Activated naive CD4-positive, alpha-beta T cell treated with anti-CD3 and anti-CD28 coated beads for 36 hours (primary cell): ENCODE data around the gene RAB33A. TPM values are rescaled to one million over a fixed set of nuclear protein-coding genes. Genes with fewer than 3 reads are reported as not detected.

Source experiments
- CTCF ChIA-PET: fragments of 350-600 bp; sonication (Branson Sonifier 250); formaldehyde crosslinking; loops from one replicate; lab custom pipeline; 2021; ENCODE audit warnings: antibody characterized with exemption; lab: Charles Lee
- DNase-seq: peaks from one replicate; pipeline ENCODE4 v3.0.0-alpha.2; 2020
- H3K27ac Mint-ChIP-seq: one replicate; pipeline ENCODE4 v1.8.0; 2021; ENCODE audit warnings: mild to moderate bottlenecking, mixed read lengths
- H3K27me3 Mint-ChIP-seq: one replicate; pipeline ENCODE4 v1.8.0; 2021; ENCODE audit warnings: low read depth, mixed read lengths
- H3K36me3 Mint-ChIP-seq: one replicate; pipeline ENCODE4 v1.8.0; 2021; ENCODE audit warnings: low read depth, mixed read lengths
- H3K4me1 Mint-ChIP-seq: one replicate; pipeline ENCODE4 v1.8.0; 2021; ENCODE audit warnings: low read depth, mixed read lengths
- H3K4me3 Mint-ChIP-seq: one replicate; pipeline ENCODE4 v1.8.0; 2021; ENCODE audit warnings: mild to moderate bottlenecking, moderate library complexity, mixed read lengths
- H3K9me3 Mint-ChIP-seq: one replicate; pipeline ENCODE4 v1.8.0; 2021; ENCODE audit warnings: mixed read lengths
- intact Hi-C: fragments of 100-400 bp; cut with micrococcal nuclease; formaldehyde crosslinking; loops from one replicate; pipeline ENCODE4 v1.15.1; 2023
- total RNA-seq, 2 experiments: library from RNA; stranded (reverse); gene quantifications; one replicate each; pipeline ENCODE4 v1.2.3, GENCODE V29; 2021

Gene RAB33A
- total RNA-seq, 2 experiments from 2014 or later = 11.3 to 15.1 TPM

GRCh38 chrX:130159776-130160175, 12.0 kb upstream of the RAB33A start:
- no peaks in the 10 kb centered on the region for H3K27me3 Mint-ChIP-seq
- H3K36me3 Mint-ChIP-seq = peaks cover 2% of the 10 kb centered on the region
- no peak for DNase-seq
- no peak overlapping the region for H3K27ac Mint-ChIP-seq
- CTCF ChIA-PET = no interaction called here
- intact Hi-C loops = no loop called here
- H3K4me3 Mint-ChIP-seq = no peak overlapping the region
- H3K9me3 Mint-ChIP-seq = no peaks in the 10 kb centered on the region
- peaks cover 38% of the 10 kb centered on the region for H3K4me1 Mint-ChIP-seq

GRCh38 chrX:130162094-130162735, 9.5 kb upstream of the RAB33A start:
- no peak for DNase-seq
- CTCF ChIA-PET = interaction anchor here (1.0 to 1.3 kb wide), 3 partner anchors 24 to 83 kb away, joined by 3 to 4 read pairs (median 3); no protein-coding TSS in a partner anchor
- Mint-ChIP-seq H3K27me3 (no peaks in the 10 kb centered on the region), H3K9me3 (no peaks in the 10 kb centered on the region), H3K27ac (no peak overlapping the region), H3K36me3 (no peaks in the 10 kb centered on the region), H3K4me1 (peaks cover 46% of the 10 kb centered on the region), H3K4me3 (no peak overlapping the region)
- intact Hi-C loops = no loop called here

- DNase-seq = no peak
- Mint-ChIP-seq H3K4me3 (peak overlapping the region; percentile 38), H3K27me3 (no peaks in the 10 kb centered on the region), H3K9me3 (no peaks in the 10 kb centered on the region), H3K4me1 (peaks cover 45% of the 10 kb centered on the region), H3K36me3 (no peaks in the 10 kb centered on the region), H3K27ac (no peak overlapping the region)
- CTCF ChIA-PET = interaction anchor here (1.3 kb wide), 1 partner anchor 29 kb away, joined by 3 read pairs; no protein-coding TSS in a partner anchor
- intact Hi-C loops = no loop called here
Measured at GRCh38 chrX:130163398-130163797, 8.4 kb upstream of the RAB33A start.

- no peaks in the 10 kb centered on the region for H3K9me3 Mint-ChIP-seq
- DNase-seq = peak; percentile 28
- intact Hi-C loops = loop anchor here (1.0 to 5.0 kb wide), 3 partner anchors 28 to 183 kb away; partner anchors contain the start of genes BCORL1 and SLC25A14
- CTCF ChIA-PET = interaction anchor here (0.6 to 0.8 kb wide), 2 partner anchors 40 to 83 kb away, joined by 3 read pairs; no protein-coding TSS in a partner anchor
- H3K27me3 Mint-ChIP-seq = no peaks in the 10 kb centered on the region
- H3K4me3 Mint-ChIP-seq = peak overlapping the region; percentile 93
- H3K27ac Mint-ChIP-seq = peak overlapping the region; percentile 92
- no peaks in the 10 kb centered on the region for H3K36me3 Mint-ChIP-seq
- H3K4me1 Mint-ChIP-seq = peaks cover 35% of the 10 kb centered on the region
Measured at GRCh38 chrX:130165181-130165702, 6.5 kb upstream of the RAB33A start.

- Mint-ChIP-seq H3K27ac (peak within 1 kb of the TSS; percentile 92), H3K4me3 (peak within 1 kb of the TSS; percentile 93), H3K9me3 (no peaks in the 10 kb centered on the region), H3K4me1 (peaks cover 35% of the 10 kb centered on the region), H3K36me3 (no peaks in the 10 kb centered on the region), H3K27me3 (no peaks in the 10 kb centered on the region)
- CTCF ChIA-PET = interaction anchor here (0.6 to 1.0 kb wide), 3 partner anchors 22 to 84 kb away, joined by 3 read pairs; no protein-coding TSS in a partner anchor
- peak; percentile 90 for DNase-seq
- intact Hi-C loops = loop anchor here (1.0 to 5.0 kb wide), 5 partner anchors 17 to 184 kb away; partner anchors contain the start of genes BCORL1 and SLC25A14
Measured at GRCh38 chrX:130165703-130166502, 5.9 kb upstream of the RAB33A start, which contains the start of gene AIFM1. TSS of gene AIFM1 (minus strand) at chrX:130165841. CDS start at chrX:130165656, 185 bp downstream.

- H3K27ac Mint-ChIP-seq = peak overlapping the region; percentile 92
- H3K27me3 Mint-ChIP-seq = no peaks in the 10 kb centered on the region
- CTCF ChIA-PET = interaction anchor here (1.0 kb wide), 1 partner anchor 21 kb away, joined by 3 read pairs; no protein-coding TSS in a partner anchor
- H3K9me3 Mint-ChIP-seq = no peaks in the 10 kb centered on the region
- peaks cover 35% of the 10 kb centered on the region for H3K4me1 Mint-ChIP-seq
- H3K36me3 Mint-ChIP-seq = no peaks in the 10 kb centered on the region
- H3K4me3 Mint-ChIP-seq = peak overlapping the region; percentile 93
- DNase-seq = no peak
- intact Hi-C loops = loop anchor here (1.0 to 5.0 kb wide), 3 partner anchors 16 to 171 kb away; partner anchors contain the start of gene SLC25A14
Measured at GRCh38 chrX:130166503-130166777, 5.3 kb upstream of the RAB33A start.

GRCh38 chrX:130167040-130167439, 4.7 kb upstream of the RAB33A start:
- intact Hi-C loops = loop anchor here (2.0 to 5.0 kb wide), 2 partner anchors 16 to 170 kb away; partner anchors contain the start of gene SLC25A14

GRCh38 chrX:130170752-130171445, 863 bp upstream of the RAB33A start:
- no peaks in the 10 kb centered on the region for H3K27me3 Mint-ChIP-seq
- DNase-seq = peak; percentile 77
- peak overlapping the region; percentile 87 for H3K4me3 Mint-ChIP-seq
- H3K27ac Mint-ChIP-seq = peak overlapping the region; percentile 94
- peaks cover 31% of the 10 kb centered on the region for H3K4me1 Mint-ChIP-seq
- CTCF ChIA-PET = no interaction called here
- intact Hi-C loops = loop anchor here (2.0 to 10.0 kb wide), 3 partner anchors 98 to 731 kb away; partner anchors contain the start of genes ENOX2, ZDHHC9 and ZNF280C
- H3K36me3 Mint-ChIP-seq = no peaks in the 10 kb centered on the region
- H3K9me3 Mint-ChIP-seq = no peaks in the 10 kb centered on the region

More at GRCh38 chrX:130167040-130167439, 4.7 kb upstream of the RAB33A start:
- CTCF ChIA-PET = interaction anchor here (1.0 kb wide), 1 partner anchor 21 kb away, joined by 3 read pairs; no protein-coding TSS in a partner anchor
- no peaks in the 10 kb centered on the region for H3K27me3 Mint-ChIP-seq
- H3K27ac Mint-ChIP-seq = peak overlapping the region; percentile 92
- H3K4me1 Mint-ChIP-seq = peaks cover 33% of the 10 kb centered on the region
- H3K4me3 Mint-ChIP-seq = peak overlapping the region; percentile 93
- DNase-seq = no peak
- H3K36me3 Mint-ChIP-seq = no peaks in the 10 kb centered on the region
- H3K9me3 Mint-ChIP-seq = no peaks in the 10 kb centered on the region

GRCh38 chrX:130172127-130172845, 524 bp downstream of the RAB33A start:
- H3K27ac Mint-ChIP-seq = peak overlapping the region; percentile 94
- no peaks in the 10 kb centered on the region for H3K9me3 Mint-ChIP-seq
- H3K36me3 Mint-ChIP-seq = no peaks in the 10 kb centered on the region
- no peaks in the 10 kb centered on the region for H3K27me3 Mint-ChIP-seq
- DNase-seq = no peak
- peak overlapping the region; percentile 87 for H3K4me3 Mint-ChIP-seq
- intact Hi-C loops = loop anchor here (2.0 to 10.0 kb wide), 4 partner anchors 63 to 730 kb away; partner anchors contain the start of genes ENOX2 and ZDHHC9
- H3K4me1 Mint-ChIP-seq = peaks cover 37% of the 10 kb centered on the region
- CTCF ChIA-PET = no interaction called here

- peaks cover 9% of the 10 kb centered on the region for H3K36me3 Mint-ChIP-seq
- H3K4me3 Mint-ChIP-seq = peak overlapping the region; percentile 87
- peaks cover 45% of the 10 kb centered on the region for H3K4me1 Mint-ChIP-seq
- H3K27ac Mint-ChIP-seq = peak overlapping the region; percentile 94
- no peaks in the 10 kb centered on the region for H3K9me3 Mint-ChIP-seq
- CTCF ChIA-PET = interaction anchor here (1.3 to 1.4 kb wide), 2 partner anchors 13 to 18 kb away, joined by 3 to 6 read pairs; no protein-coding TSS in a partner anchor
- peak; percentile 68 for DNase-seq
- H3K27me3 Mint-ChIP-seq = no peaks in the 10 kb centered on the region
- intact Hi-C loops = loop anchor here (1.0 to 10.0 kb wide), 8 partner anchors 10 to 729 kb away; partner anchors contain the start of genes ENOX2 and ZDHHC9
Measured at GRCh38 chrX:130173190-130173895, 1.6 kb downstream of the RAB33A start.
